ENCODE results near the gene AURKAIP1. TPM values are rescaled to one million over a fixed set of nuclear protein-coding genes. Genes with fewer than 3 reads are reported as not detected.

The AURKAIP1 gene
- total and polyA plus RNA-seq, 2 of the 13 experiments (the other 11 are each of a cell fraction or from before 2014, with no cell fraction given) = 69.5 to 175 TPM

DNA sequence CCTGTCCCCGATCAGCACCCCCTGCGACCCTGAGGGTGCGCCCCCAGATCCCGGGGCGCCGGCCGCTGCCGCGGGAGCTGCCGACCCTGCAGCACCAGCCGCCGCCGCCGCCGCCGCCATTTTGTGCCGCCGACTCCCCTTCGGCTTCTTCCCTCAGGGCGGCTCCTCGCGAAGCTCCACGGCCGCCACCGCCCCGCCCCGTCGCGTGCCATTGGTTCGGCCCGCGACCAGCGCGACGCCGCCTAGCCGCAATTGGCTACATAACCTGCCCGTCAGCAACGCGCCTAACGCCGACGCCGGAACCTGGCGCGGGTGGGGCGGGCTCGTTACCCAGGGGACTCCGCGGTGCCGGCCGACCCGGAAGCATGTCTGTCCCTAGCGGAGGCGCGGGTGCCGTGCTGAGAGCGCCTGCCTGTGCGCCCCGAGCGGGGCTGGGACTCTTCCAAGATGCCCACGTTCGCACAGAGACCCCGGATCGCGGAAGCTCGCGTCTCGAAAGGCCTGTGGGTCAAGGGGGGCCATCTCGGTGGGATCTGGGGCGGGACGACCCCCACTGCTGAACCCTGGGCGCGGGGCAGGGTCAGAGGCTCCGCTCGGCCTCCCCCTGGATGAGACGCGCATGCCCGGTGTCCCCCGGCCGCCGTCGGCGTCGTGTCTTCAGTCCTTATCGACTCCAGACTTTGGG is 24.3 kb upstream of the AURKAIP1 start, which contains the start of gene CCNL2 (continued):
- TF ChIP-seq, protein P1, sequence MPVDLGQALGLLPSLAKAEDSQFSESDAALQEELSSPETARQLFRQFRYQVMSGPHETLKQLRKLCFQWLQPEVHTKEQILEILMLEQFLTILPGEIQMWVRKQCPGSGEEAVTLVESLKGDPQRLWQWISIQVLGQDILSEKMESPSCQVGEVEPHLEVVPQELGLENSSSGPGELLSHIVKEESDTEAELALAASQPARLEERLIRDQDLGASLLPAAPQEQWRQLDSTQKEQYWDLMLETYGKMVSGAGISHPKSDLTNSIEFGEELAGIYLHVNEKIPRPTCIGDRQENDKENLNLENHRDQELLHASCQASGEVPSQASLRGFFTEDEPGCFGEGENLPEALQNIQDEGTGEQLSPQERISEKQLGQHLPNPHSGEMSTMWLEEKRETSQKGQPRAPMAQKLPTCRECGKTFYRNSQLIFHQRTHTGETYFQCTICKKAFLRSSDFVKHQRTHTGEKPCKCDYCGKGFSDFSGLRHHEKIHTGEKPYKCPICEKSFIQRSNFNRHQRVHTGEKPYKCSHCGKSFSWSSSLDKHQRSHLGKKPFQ (CRISPR knock-in tag; IDR thresholded peaks at IDR 0.05; ENCODE audit: insufficient replicate concordance) = no peak
- peak; percentile 94; the same call in 1 of the 2 replicates for TF ChIP-seq ZNF709 (CRISPR knock-in tag; IDR thresholded peaks at IDR 0.05)
- TF ChIP-seq ZNF484 (CRISPR knock-in tag; IDR thresholded peaks at IDR 0.05; ENCODE audit: borderline replicate concordance, low read depth) = no peak
- TF ChIP-seq, protein P2, sequence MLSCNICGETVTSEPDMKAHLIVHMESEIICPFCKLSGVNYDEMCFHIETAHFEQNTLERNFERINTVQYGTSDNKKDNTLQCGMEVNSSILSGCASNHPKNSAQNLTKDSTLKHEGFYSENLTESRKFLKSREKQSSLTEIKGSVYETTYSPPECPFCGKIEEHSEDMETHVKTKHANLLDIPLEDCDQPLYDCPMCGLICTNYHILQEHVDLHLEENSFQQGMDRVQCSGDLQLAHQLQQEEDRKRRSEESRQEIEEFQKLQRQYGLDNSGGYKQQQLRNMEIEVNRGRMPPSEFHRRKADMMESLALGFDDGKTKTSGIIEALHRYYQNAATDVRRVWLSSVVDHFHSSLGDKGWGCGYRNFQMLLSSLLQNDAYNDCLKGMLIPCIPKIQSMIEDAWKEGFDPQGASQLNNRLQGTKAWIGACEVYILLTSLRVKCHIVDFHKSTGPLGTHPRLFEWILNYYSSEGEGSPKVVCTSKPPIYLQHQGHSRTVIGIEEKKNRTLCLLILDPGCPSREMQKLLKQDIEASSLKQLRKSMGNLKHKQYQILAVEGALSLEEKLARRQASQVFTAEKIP (CRISPR knock-in tag; IDR thresholded peaks at IDR 0.05; ENCODE audit: borderline replicate concordance) = no peak
- TF ChIP-seq, protein P3, sequence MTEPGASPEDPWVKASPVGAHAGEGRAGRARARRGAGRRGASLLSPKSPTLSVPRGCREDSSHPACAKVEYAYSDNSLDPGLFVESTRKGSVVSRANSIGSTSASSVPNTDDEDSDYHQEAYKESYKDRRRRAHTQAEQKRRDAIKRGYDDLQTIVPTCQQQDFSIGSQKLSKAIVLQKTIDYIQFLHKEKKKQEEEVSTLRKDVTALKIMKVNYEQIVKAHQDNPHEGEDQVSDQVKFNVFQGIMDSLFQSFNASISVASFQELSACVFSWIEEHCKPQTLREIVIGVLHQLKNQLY (CRISPR knock-in tag; IDR thresholded peaks at IDR 0.05) = no peak
- peak; percentile 95 for TF ChIP-seq ZNF724P (CRISPR knock-in tag; IDR thresholded peaks at IDR 0.05; ENCODE audit: borderline replicate concordance)
- TF ChIP-seq KDM3A (CRISPR knock-in tag; IDR thresholded peaks at IDR 0.05; ENCODE audit: low read depth) = peak; percentile 78
- no peak for TF ChIP-seq ZNF878 (CRISPR knock-in tag; IDR thresholded peaks at IDR 0.05)
- TF ChIP-seq ZFP36L2 (CRISPR knock-in tag; IDR thresholded peaks at IDR 0.05) = no peak
- TF ChIP-seq PCBP1 (IDR thresholded peaks at IDR 0.05; ENCODE audit: borderline replicate concordance, low read depth, low read length) = peak; percentile 28; the same call in 1 of the 2 replicates
- no peak for TF ChIP-seq RBAK (CRISPR knock-in tag; IDR thresholded peaks at IDR 0.05)
- TF ChIP-seq, protein P4, sequence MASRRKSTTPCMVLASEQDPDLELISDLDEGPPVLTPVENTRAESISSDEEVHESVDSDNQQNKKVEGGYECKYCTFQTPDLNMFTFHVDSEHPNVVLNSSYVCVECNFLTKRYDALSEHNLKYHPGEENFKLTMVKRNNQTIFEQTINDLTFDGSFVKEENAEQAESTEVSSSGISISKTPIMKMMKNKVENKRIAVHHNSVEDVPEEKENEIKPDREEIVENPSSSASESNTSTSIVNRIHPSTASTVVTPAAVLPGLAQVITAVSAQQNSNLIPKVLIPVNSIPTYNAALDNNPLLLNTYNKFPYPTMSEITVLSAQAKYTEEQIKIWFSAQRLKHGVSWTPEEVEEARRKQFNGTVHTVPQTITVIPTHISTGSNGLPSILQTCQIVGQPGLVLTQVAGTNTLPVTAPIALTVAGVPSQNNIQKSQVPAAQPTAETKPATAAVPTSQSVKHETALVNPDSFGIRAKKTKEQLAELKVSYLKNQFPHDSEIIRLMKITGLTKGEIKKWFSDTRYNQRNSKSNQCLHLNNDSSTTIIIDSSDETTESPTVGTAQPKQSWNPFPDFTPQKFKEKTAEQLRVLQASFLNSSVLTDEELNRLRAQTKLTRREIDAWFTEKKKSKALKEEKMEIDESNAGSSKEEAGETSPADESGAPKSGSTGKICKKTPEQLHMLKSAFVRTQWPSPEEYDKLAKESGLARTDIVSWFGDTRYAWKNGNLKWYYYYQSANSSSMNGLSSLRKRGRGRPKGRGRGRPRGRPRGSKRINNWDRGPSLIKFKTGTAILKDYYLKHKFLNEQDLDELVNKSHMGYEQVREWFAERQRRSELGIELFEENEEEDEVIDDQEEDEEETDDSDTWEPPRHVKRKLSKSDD (CRISPR knock-in tag; IDR thresholded peaks at IDR 0.05; ENCODE audit: low read depth) = peak; percentile 71
- no peak for TF ChIP-seq REL (CRISPR knock-in tag; conservative IDR thresholded peaks at IDR 0.05)
- no peak for TF ChIP-seq ARHGAP35 (CRISPR knock-in tag; IDR thresholded peaks at IDR 0.05; ENCODE audit: borderline replicate concordance)
- TF ChIP-seq, protein P5, sequence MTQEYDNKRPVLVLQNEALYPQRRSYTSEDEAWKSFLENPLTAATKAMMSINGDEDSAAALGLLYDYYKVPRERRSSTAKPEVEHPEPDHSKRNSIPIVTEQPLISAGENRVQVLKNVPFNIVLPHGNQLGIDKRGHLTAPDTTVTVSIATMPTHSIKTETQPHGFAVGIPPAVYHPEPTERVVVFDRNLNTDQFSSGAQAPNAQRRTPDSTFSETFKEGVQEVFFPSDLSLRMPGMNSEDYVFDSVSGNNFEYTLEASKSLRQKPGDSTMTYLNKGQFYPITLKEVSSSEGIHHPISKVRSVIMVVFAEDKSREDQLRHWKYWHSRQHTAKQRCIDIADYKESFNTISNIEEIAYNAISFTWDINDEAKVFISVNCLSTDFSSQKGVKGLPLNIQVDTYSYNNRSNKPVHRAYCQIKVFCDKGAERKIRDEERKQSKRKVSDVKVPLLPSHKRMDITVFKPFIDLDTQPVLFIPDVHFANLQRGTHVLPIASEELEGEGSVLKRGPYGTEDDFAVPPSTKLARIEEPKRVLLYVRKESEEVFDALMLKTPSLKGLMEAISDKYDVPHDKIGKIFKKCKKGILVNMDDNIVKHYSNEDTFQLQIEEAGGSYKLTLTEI (CRISPR knock-in tag; conservative IDR thresholded peaks at IDR 0.05) = no peak
- peak; percentile 48; the same call in 1 of the 2 replicates for TF ChIP-seq CBFB (CRISPR knock-in tag; IDR thresholded peaks at IDR 0.05)
- TF ChIP-seq, protein P6, sequence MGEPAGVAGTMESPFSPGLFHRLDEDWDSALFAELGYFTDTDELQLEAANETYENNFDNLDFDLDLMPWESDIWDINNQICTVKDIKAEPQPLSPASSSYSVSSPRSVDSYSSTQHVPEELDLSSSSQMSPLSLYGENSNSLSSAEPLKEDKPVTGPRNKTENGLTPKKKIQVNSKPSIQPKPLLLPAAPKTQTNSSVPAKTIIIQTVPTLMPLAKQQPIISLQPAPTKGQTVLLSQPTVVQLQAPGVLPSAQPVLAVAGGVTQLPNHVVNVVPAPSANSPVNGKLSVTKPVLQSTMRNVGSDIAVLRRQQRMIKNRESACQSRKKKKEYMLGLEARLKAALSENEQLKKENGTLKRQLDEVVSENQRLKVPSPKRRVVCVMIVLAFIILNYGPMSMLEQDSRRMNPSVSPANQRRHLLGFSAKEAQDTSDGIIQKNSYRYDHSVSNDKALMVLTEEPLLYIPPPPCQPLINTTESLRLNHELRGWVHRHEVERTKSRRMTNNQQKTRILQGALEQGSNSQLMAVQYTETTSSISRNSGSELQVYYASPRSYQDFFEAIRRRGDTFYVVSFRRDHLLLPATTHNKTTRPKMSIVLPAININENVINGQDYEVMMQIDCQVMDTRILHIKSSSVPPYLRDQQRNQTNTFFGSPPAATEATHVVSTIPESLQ (CRISPR knock-in tag; conservative IDR thresholded peaks at IDR 0.05) = no peak
